ENCODE measurements around the gene SLC38A10.
A peak's percentile ranks its signal among the peaks of the same experiment; 100 is the strongest.

Gene SLC38A10

DNA sequence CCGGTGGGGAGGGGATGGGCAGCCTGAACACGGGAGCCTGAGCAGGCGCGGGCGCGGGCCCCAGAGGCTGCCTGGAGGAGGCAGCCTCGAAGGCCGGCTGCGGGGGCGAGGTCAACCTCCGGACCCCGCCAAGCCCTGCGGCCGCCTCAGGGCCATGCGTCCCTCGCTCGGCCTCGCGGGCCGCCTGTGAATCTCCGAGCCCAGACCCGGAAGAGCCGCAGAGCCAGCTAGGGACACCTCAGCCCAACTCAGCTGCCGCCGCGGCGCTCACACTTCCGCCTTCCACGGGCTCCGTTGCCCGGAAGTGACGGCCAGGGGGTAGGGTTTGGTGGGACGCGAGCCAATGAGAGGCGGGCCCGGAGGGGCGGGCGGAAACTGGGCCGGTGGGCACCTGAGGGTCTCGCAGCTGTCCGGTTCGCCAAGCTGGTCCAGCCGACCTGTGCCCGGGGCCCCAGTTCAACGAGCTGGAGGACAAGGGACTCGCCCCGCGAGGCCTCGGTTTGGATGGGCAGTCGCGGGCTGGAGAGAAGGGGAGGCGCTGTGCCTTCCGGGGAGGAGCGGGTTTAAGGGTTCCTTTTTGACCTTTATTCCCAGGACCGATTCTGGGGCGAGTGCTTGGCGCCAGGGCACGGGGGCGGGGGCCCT, at the start of gene SLC38A10:
TSS of gene SLC38A10 (minus strand) at position 277 of the 645 bp plus-strand sequence. CDS start 386 bp downstream, outside the sequence.
- peaks cover 45% of the 10 kb centered on the region for H3K79me2 ChIP-seq (ENCODE audit: control insufficient read depth, low read length)
- no peaks in the 10 kb centered on the region for H4K20me1 ChIP-seq (ENCODE audit: control insufficient read depth, insufficient read depth, low read depth, low read length)
- H3K27ac ChIP-seq (ENCODE audit: low read depth, low read length): peak within 1 kb of the TSS; percentile 28; the same call in 1 of the 2 replicates
- no peaks in the 10 kb centered on the region for H3K27me3 ChIP-seq (ENCODE audit: control insufficient read depth, low read length)
- no peaks in the 10 kb centered on the region for H3K9me2 ChIP-seq (replicated peaks; ENCODE audit: control insufficient read depth, low read length)
- no peaks in the 10 kb centered on the region for H3K9me3 ChIP-seq (ENCODE audit: control insufficient read depth, insufficient read depth, low read length)
- H3K4me2 ChIP-seq (ENCODE audit: low read length): peak within 1 kb of the TSS; percentile 95
- H3F3A ChIP-seq (ENCODE audit: control insufficient read depth, insufficient read depth): 0 out of 2 replicates have a peak, but pooled peaks cover 3% of the 10 kb centered on the region
- H3K4me1 ChIP-seq (ENCODE audit: control insufficient read depth, low read length): peaks cover 19% of the 10 kb centered on the region
- H3K36me3 ChIP-seq (ENCODE audit: control insufficient read depth, low read length): peaks cover 8% of the 10 kb centered on the region; the same call in 1 of the 2 replicates
- no peak for TF ChIP-seq EZH2phosphoT487 (IDR thresholded peaks at IDR 0.05; ENCODE audit: borderline replicate concordance, low read length)
- no peak for TF ChIP-seq CTCF (IDR thresholded peaks at IDR 0.05; ENCODE audit: low read depth, low read length, poor library complexity, severe bottlenecking)
- H3K4me3 ChIP-seq (ENCODE audit: low read length): peak within 1 kb of the TSS; percentile 90

GRCh38 chr17:81342269-81343070, 47.4 kb upstream of the SLC38A10 start:
- Histone ChIP-seq H3K4me1 (ENCODE audit: control insufficient read depth, low read length) (peaks cover 5% of the 10 kb centered on the region; the same call in 1 of the 2 replicates), H3K79me2 (ENCODE audit: control insufficient read depth, low read length) (no peaks in the 10 kb centered on the region), H3K36me3 (ENCODE audit: control insufficient read depth, low read length) (no peaks in the 10 kb centered on the region), H3K4me2 (ENCODE audit: low read length) (no peak overlapping the region), H3K9me3 (ENCODE audit: control insufficient read depth, insufficient read depth, low read length) (no peaks in the 10 kb centered on the region), H3K27ac (ENCODE audit: low read depth, low read length) (no peak overlapping the region), H3K9me2 (replicated peaks; ENCODE audit: control insufficient read depth, low read length) (no peaks in the 10 kb centered on the region), H3F3A (ENCODE audit: control insufficient read depth, insufficient read depth) (no peaks in the 10 kb centered on the region), H3K4me3 (ENCODE audit: low read length) (no peak overlapping the region), H4K20me1 (ENCODE audit: control insufficient read depth, insufficient read depth, low read depth, low read length) (no peaks in the 10 kb centered on the region), H3K27me3 (ENCODE audit: control insufficient read depth, low read length) (peaks cover 4% of the 10 kb centered on the region; the same call in 1 of the 2 replicates)
- TF ChIP-seq EZH2phosphoT487 (IDR thresholded peaks at IDR 0.05; ENCODE audit: borderline replicate concordance, low read length) (no peak), CTCF (IDR thresholded peaks at IDR 0.05; ENCODE audit: low read depth, low read length, poor library complexity, severe bottlenecking) (no peak)

- no peaks in the 10 kb centered on the region for H3F3A ChIP-seq (ENCODE audit: control insufficient read depth, insufficient read depth)
- H3K27ac ChIP-seq (ENCODE audit: low read depth, low read length): no peak overlapping the region
- H3K9me3 ChIP-seq (ENCODE audit: control insufficient read depth, insufficient read depth, low read length): no peaks in the 10 kb centered on the region
- no peak overlapping the region for H3K4me3 ChIP-seq (ENCODE audit: low read length)
- H3K36me3 ChIP-seq (ENCODE audit: control insufficient read depth, low read length): no peaks in the 10 kb centered on the region
- peaks cover 5% of the 10 kb centered on the region; the same call in 1 of the 2 replicates for H3K4me1 ChIP-seq (ENCODE audit: control insufficient read depth, low read length)
- H3K27me3 ChIP-seq (ENCODE audit: control insufficient read depth, low read length): peaks cover 4% of the 10 kb centered on the region; the same call in 1 of the 2 replicates
- no peak overlapping the region for H3K4me2 ChIP-seq (ENCODE audit: low read length)
- H3K79me2 ChIP-seq (ENCODE audit: control insufficient read depth, low read length): no peaks in the 10 kb centered on the region
- H3K9me2 ChIP-seq (replicated peaks; ENCODE audit: control insufficient read depth, low read length): no peaks in the 10 kb centered on the region
- no peak for TF ChIP-seq CTCF (IDR thresholded peaks at IDR 0.05; ENCODE audit: low read depth, low read length, poor library complexity, severe bottlenecking)
- no peak for TF ChIP-seq EZH2phosphoT487 (IDR thresholded peaks at IDR 0.05; ENCODE audit: borderline replicate concordance, low read length)
- no peaks in the 10 kb centered on the region for H4K20me1 ChIP-seq (ENCODE audit: control insufficient read depth, insufficient read depth, low read depth, low read length)
Observed at GRCh38 chr17:81341516-81342268, 46.6 kb upstream of the SLC38A10 start.
